GM12874 (cell line): ENCODE measurements around the gene CELF2.

Experiments
- CTCF ChIP-seq: IDR thresholded peaks from 2 replicates; pipeline ENCODE4 v1.5.1; 2011; ENCODE audit warnings: low read depth, mild to moderate bottlenecking, control low read depth, low read length, moderate library complexity; ENCODE audit not compliant: insufficient read depth

CELF2 gene

GRCh38 chr10:11104772-11105675 lies 87.4 kb downstream of the CELF2 start:
- no peak for TF ChIP-seq CTCF

GRCh38 chr10:11105676-11106004 lies 88.0 kb downstream of the CELF2 start:
- no peak for TF ChIP-seq CTCF

- TF ChIP-seq CTCF = no peak
Measured at GRCh38 chr10:11106621-11107374, 89.1 kb downstream of the CELF2 start.

GRCh38 chr10:11107948-11108347 lies 90.3 kb downstream of the CELF2 start:
- no peak for TF ChIP-seq CTCF

- TF ChIP-seq CTCF = no peak
Measured at GRCh38 chr10:11108356-11108755, 90.7 kb downstream of the CELF2 start.

- TF ChIP-seq CTCF = no peak
Measured at GRCh38 chr10:11109590-11109989, 91.9 kb downstream of the CELF2 start.

- TF ChIP-seq CTCF = no peak
Measured at GRCh38 chr10:11110539-11110938, 92.9 kb downstream of the CELF2 start.
